GM23338 (cell line): ENCODE measurements around the gene PKNOX2. TPM values are rescaled to one million over a fixed set of nuclear protein-coding genes. Genes with fewer than 3 reads are reported as not detected.

Source experiments
- ATAC-seq: fragments of 200-7000 bp; cut with Tn5 transposase; 3 replicates; pipeline ENCODE4 v1.9.1; 2020
- DNase-seq: peaks from one replicate; pipeline ENCODE4 v3.0.0-alpha.2; 2015; ENCODE audit warnings: low spot score
- H2AFZ ChIP-seq: fragments of 200-600 bp; sonication (generic); 2 replicates; pipeline ENCODE4 v1.8.0; 2016; ENCODE audit warnings: antibody characterized with exemption, mild to moderate bottlenecking, moderate library complexity
- H3F3A ChIP-seq: fragments of 200-600 bp; sonication (generic); replicated peaks from 2 replicates; pipeline ENCODE4 v1.8.0; 2017; ENCODE audit warnings: antibody characterized with exemption, mixed run types, low read depth
- H3K27ac ChIP-seq: fragments of 200-600 bp; sonication (generic); 2 replicates; pipeline ENCODE4 v1.6.1; 2016; ENCODE audit warnings: low read depth
- H3K27me3 ChIP-seq: fragments of 200-600 bp; sonication (generic); 2 replicates; pipeline ENCODE4 v1.8.0; 2016; ENCODE audit warnings: mild to moderate bottlenecking, mixed run types, moderate library complexity; ENCODE audit not compliant: insufficient read depth
- H3K36me3 ChIP-seq: fragments of 200-600 bp; sonication (generic); 2 replicates; pipeline ENCODE4 v1.8.0; 2016; ENCODE audit warnings: mild to moderate bottlenecking; ENCODE audit not compliant: insufficient read depth
- H3K4me1 ChIP-seq: fragments of 200-600 bp; sonication (generic); 2 replicates; pipeline ENCODE4 v1.8.0; 2016; ENCODE audit warnings: mild to moderate bottlenecking, moderate library complexity; ENCODE audit not compliant: insufficient read depth
- H3K4me2 ChIP-seq: fragments of 200-600 bp; sonication (generic); 2 replicates; pipeline ENCODE4 v1.7.1; 2017; ENCODE audit warnings: mixed run types
- H3K4me3 ChIP-seq: fragments of 200-600 bp; sonication (generic); 2 replicates; pipeline ENCODE4 v1.6.1; 2016; ENCODE audit warnings: mixed run types
- H3K79me2 ChIP-seq: fragments of 200-600 bp; sonication (generic); replicated peaks from 2 replicates; pipeline ENCODE4 v1.8.0; 2017; ENCODE audit warnings: mild to moderate bottlenecking; ENCODE audit not compliant: insufficient read depth
- H3K9me2 ChIP-seq: fragments of 200-600 bp; sonication (generic); 2 replicates; pipeline ENCODE4 v1.8.0; 2017; ENCODE audit not compliant: insufficient read depth
- H4K20me1 ChIP-seq: fragments of 200-600 bp; sonication (generic); replicated peaks from 2 replicates; pipeline ENCODE4 v1.8.0; 2017; ENCODE audit warnings: mild to moderate bottlenecking; ENCODE audit not compliant: insufficient read depth
- H3K27ac Mint-ChIP-seq: 2 replicates; pipeline ENCODE4 v1.8.0; 2020; ENCODE audit warnings: inconsistent platforms, mild to moderate bottlenecking, moderate library complexity, mixed read lengths
- H3K27me3 Mint-ChIP-seq: 3 replicates; pipeline ENCODE4 v1.8.0; 2022; ENCODE audit warnings: low read depth, mild to moderate bottlenecking, moderate library complexity, mixed read lengths, inconsistent platforms; ENCODE audit not compliant: insufficient read depth, poor library complexity
- H3K36me3 Mint-ChIP-seq: 3 replicates; pipeline ENCODE4 v1.8.0; 2021; ENCODE audit warnings: low read depth, mild to moderate bottlenecking, inconsistent platforms, moderate library complexity, mixed read lengths
- H3K4me1 Mint-ChIP-seq: 3 replicates; pipeline ENCODE4 v1.8.0; 2020; ENCODE audit warnings: mild to moderate bottlenecking, inconsistent platforms, mixed read lengths
- H3K4me3 Mint-ChIP-seq: 3 replicates; pipeline ENCODE4 v1.8.0; 2021; ENCODE audit warnings: moderate library complexity, mild to moderate bottlenecking, inconsistent platforms, mixed read lengths
- H3K9me3 Mint-ChIP-seq: 3 replicates; pipeline ENCODE4 v1.8.0; 2020; ENCODE audit warnings: moderate library complexity, mild to moderate bottlenecking, inconsistent platforms, mixed read lengths
- CREB1 ChIP-seq: fragments of 250-450 bp; sonication (Bioruptor Pico); IDR thresholded peaks from 2 replicates; pipeline ENCODE4 v1.5.0; 2020; ENCODE audit warnings: low read depth, mild to moderate bottlenecking, moderate library complexity
- CTCF ChIP-seq, 2 experiments: fragments of 200-600 bp in 1 of 2; sonication (generic) in 1 of 2; conservative IDR thresholded peaks; 2 replicates each; pipeline versions ENCODE4 v1.5.1 to v1.6.1; 2016 to 2017; ENCODE audit warnings: antibody characterized with exemption in 2 of 2, low read depth in 2 of 2, mild to moderate bottlenecking in 2 of 2, moderate library complexity in 1 of 2
- ETS1 ChIP-seq: IDR thresholded peaks from 2 replicates; pipeline ENCODE4 v1.6.1; 2016; ENCODE audit warnings: antibody characterized with exemption
- EZH2 ChIP-seq: fragments of 200-600 bp; sonication (generic); IDR thresholded peaks from one replicate; pipeline ENCODE4 v1.8.0; 2017; ENCODE audit warnings: antibody characterized with exemption, mild to moderate bottlenecking, low read depth; ENCODE audit not compliant: unreplicated experiment
- NANOG ChIP-seq: IDR thresholded peaks from 2 replicates; pipeline ENCODE4 v1.6.1; 2016; ENCODE audit warnings: antibody characterized with exemption, borderline replicate concordance
- POLR2AphosphoS5 ChIP-seq: IDR thresholded peaks from 2 replicates; pipeline ENCODE4 v1.6.1; 2016; ENCODE audit warnings: antibody characterized with exemption, low read depth
- STAT1 ChIP-seq: IDR thresholded peaks from one replicate; pipeline ENCODE4 v1.6.1; 2016; ENCODE audit warnings: antibody characterized with exemption; ENCODE audit not compliant: unreplicated experiment
- ZNF114 ChIP-seq: fragments of 250-450 bp; sonication (Bioruptor Pico); IDR thresholded peaks from 2 replicates; pipeline ENCODE4 v1.5.0; 2020; ENCODE audit warnings: mild to moderate bottlenecking, moderate library complexity
- ZNF331 ChIP-seq: fragments of 250-450 bp; sonication (Bioruptor Pico); IDR thresholded peaks from 2 replicates; pipeline ENCODE4 v1.5.0; 2020; ENCODE audit warnings: low read depth, mild to moderate bottlenecking, moderate library complexity
- ZNF462 ChIP-seq: fragments of 250-450 bp; sonication (Bioruptor Pico); IDR thresholded peaks from 2 replicates; pipeline ENCODE4 v1.5.0; 2020; ENCODE audit warnings: mild to moderate bottlenecking, moderate library complexity
- polyA plus RNA-seq: library from polyadenylated mRNA; unstranded; fragments of >200 nt; fragmentation: Nextera tagmentation; extraction: Ambion mirVana; gene quantifications from 2 replicates; pipeline ENCODE4 v1.2.1, GENCODE V29; 2016
- total RNA-seq: library from RNA; depleted of rRNA; stranded (reverse); fragments of >200 nt; shearing (Covaris generic); gene quantifications from 2 replicates; pipeline ENCODE4 v1.2.3, GENCODE V29; 2014

PKNOX2 gene
- total and polyA plus RNA-seq, 2 experiments from 2014 or later = 0.42 to 0.83 TPM

- H4K20me1 ChIP-seq = no peaks in the 10 kb centered on the region
- TF ChIP-seq CTCF (conservative IDR thresholded peaks at IDR 0.05; ENCODE audit: low read depth in 2 of 2) (peak; percentile 58 to 61), CREB1 (no peak)
- no peak overlapping the region for H3K4me2 ChIP-seq
- H3K79me2 ChIP-seq = no peaks in the 10 kb centered on the region
- peak overlapping the region; percentile 96 for H2AFZ ChIP-seq
- peaks cover 19% of the 10 kb centered on the region for H3K4me1 ChIP-seq
- no peaks in the 10 kb centered on the region for H3K36me3 ChIP-seq
- peaks cover 50% of the 10 kb centered on the region for H3K4me1 Mint-ChIP-seq
- peaks cover 8% of the 10 kb centered on the region for H3K27me3 Mint-ChIP-seq
- no peaks in the 10 kb centered on the region for H3K9me2 ChIP-seq
- H3K27ac ChIP-seq = no peak overlapping the region
- H3F3A ChIP-seq = no peaks in the 10 kb centered on the region
- no peaks in the 10 kb centered on the region for H3K27me3 ChIP-seq
- no peak overlapping the region for H3K4me3 Mint-ChIP-seq
- H3K9me3 Mint-ChIP-seq = no peaks in the 10 kb centered on the region
- H3K36me3 Mint-ChIP-seq = no peaks in the 10 kb centered on the region
- DNase-seq (peak; percentile 72), ATAC-seq (peak; percentile 34)
- H3K27ac Mint-ChIP-seq = no peak overlapping the region; the same call in 1 of the 2 replicates
- H3K4me3 ChIP-seq = no peak overlapping the region
Observed at GRCh38 chr11:125224391-125225021, 60.0 kb downstream of the PKNOX2 start.

GRCh38 chr11:125225401-125225800 is 60.9 kb downstream of the PKNOX2 start:
- no peak overlapping the region; the same call in 2 of the 3 replicates for H3K4me3 Mint-ChIP-seq
- peaks cover 8% of the 10 kb centered on the region for H3K27me3 Mint-ChIP-seq
- ATAC-seq (no peak), DNase-seq (no peak)
- Histone ChIP-seq H2AFZ (no peak overlapping the region), H3K4me3 (no peak overlapping the region), H3K79me2 (no peaks in the 10 kb centered on the region), H3K36me3 (no peaks in the 10 kb centered on the region), H4K20me1 (no peaks in the 10 kb centered on the region), H3F3A (no peaks in the 10 kb centered on the region), H3K27me3 (no peaks in the 10 kb centered on the region), H3K27ac (no peak overlapping the region), H3K4me2 (no peak overlapping the region), H3K4me1 (peaks cover 19% of the 10 kb centered on the region), H3K9me2 (no peaks in the 10 kb centered on the region)
- H3K4me1 Mint-ChIP-seq = peaks cover 53% of the 10 kb centered on the region
- H3K9me3 Mint-ChIP-seq = no peaks in the 10 kb centered on the region
- no peaks in the 10 kb centered on the region for H3K36me3 Mint-ChIP-seq
- H3K27ac Mint-ChIP-seq = no peak overlapping the region
- TF ChIP-seq POLR2AphosphoS5 (no peak), ZNF331 (CRISPR knock-in tag) (no peak), CTCF (conservative IDR thresholded peaks at IDR 0.05; ENCODE audit: low read depth in 2 of 2) (no peak), ZNF462 (no peak), ZNF114 (CRISPR knock-in tag) (no peak), EZH2 (no peak), ETS1 (no peak), STAT1 (no peak), NANOG (no peak), CREB1 (no peak)
